Endothelial cell of umbilical vein (primary cell): Measurements from ENCODE around the gene CACNA1C. TPM values are rescaled to one million over a fixed set of nuclear protein-coding genes. Genes with fewer than 3 reads are reported as not detected.

Source experiments
- BruUV-seq: library from RNA; stranded (reverse); fragments of 400-500 nt; replicated peaks from 2 replicates; lab custom pipeline; 2021; lab: Mats Ljungman, UMichigan
- CTCF ChIA-PET: fragments of 300-600, 350-600 bp; sonication (Branson Sonifier 250); formaldehyde crosslinking; loops from one replicate; lab custom pipeline; 2021; ENCODE audit warnings: antibody characterized with exemption, inconsistent platforms; lab: Charles Lee
- POLR2A ChIA-PET: fragments of 300-600, 350-600 bp; sonication (Branson Sonifier 250); formaldehyde crosslinking; loops from one replicate; lab custom pipeline; 2021; ENCODE audit warnings: antibody characterized with exemption, inconsistent platforms; lab: Charles Lee
- DNase-seq: peaks from one replicate; pipeline ENCODE4 v3.0.0-alpha.2; 2011; ENCODE audit warnings: low read depth, low spot score
- FAIRE-seq: peaks from 2 replicates; lab custom pipeline; 2011; peaks lifted over from hg19 to GRCh38; lab: Jason Lieb, UNC
- H2AFZ ChIP-seq: 2 replicates; pipeline ENCODE4 v1.6.0; 2012; ENCODE audit warnings: low read depth, low read length, control low read depth, inconsistent platforms
- H3K27ac ChIP-seq: 2 replicates; pipeline ENCODE4 v1.5.1; 2011; ENCODE audit warnings: low read depth, mild to moderate bottlenecking, control low read depth, low read length, moderate library complexity; ENCODE audit not compliant: insufficient read depth
- H3K27me3 ChIP-seq, 2 experiments: 2 replicates each; pipeline versions ENCODE4 v1.6.0 to v1.6.1; 2011; ENCODE audit warnings: low read length in 2 of 2, mixed read lengths in 1 of 2; ENCODE audit not compliant: control insufficient read depth in 2 of 2, insufficient read depth in 2 of 2
- H3K36me3 ChIP-seq, 2 experiments: 2 replicates in 1 of 2; 3 replicates in 1 of 2; pipeline ENCODE4 v1.5.1; 2011; ENCODE audit warnings: low read length in 2 of 2, mild to moderate bottlenecking in 1 of 2, moderate library complexity in 1 of 2; ENCODE audit not compliant: control insufficient read depth in 2 of 2, insufficient read depth in 2 of 2; ENCODE audit errors: extremely low read depth in 1 of 2
- H3K4me1 ChIP-seq: 3 replicates; pipeline ENCODE4 v1.5.1; 2011; ENCODE audit warnings: mild to moderate bottlenecking, low read length; ENCODE audit not compliant: control insufficient read depth, insufficient read depth; ENCODE audit errors: extremely low read depth
- H3K4me2 ChIP-seq: 2 replicates; pipeline ENCODE4 v1.6.1; 2011; ENCODE audit warnings: low read length, control low read depth, mixed read lengths; ENCODE audit not compliant: insufficient read depth
- H3K4me3 ChIP-seq, 3 experiments: fragments of 200-600 bp in 1 of 3; sonication (generic), shearing (Covaris generic) in 1 of 3; replicated peaks in 1 of 3; 2 replicates each; pipeline ENCODE4 v1.5.1; 2011 to 2016; ENCODE audit warnings: control low read depth in 3 of 3, low read length in 3 of 3, mild to moderate bottlenecking in 2 of 3, inconsistent platforms in 1 of 3, low read depth in 1 of 3, moderate library complexity in 1 of 3; ENCODE audit not compliant: insufficient read depth in 1 of 3
- H3K79me2 ChIP-seq: 2 replicates; pipeline ENCODE4 v1.6.0; 2012; ENCODE audit warnings: low read length, inconsistent platforms; ENCODE audit not compliant: control insufficient read depth, insufficient read depth
- H3K9ac ChIP-seq: replicated peaks from 2 replicates; pipeline ENCODE3; 2011; ENCODE audit warnings: low read length, control low read depth; ENCODE audit not compliant: insufficient read depth; ENCODE audit errors: extremely low read depth
- H3K9me1 ChIP-seq: replicated peaks from 3 replicates; pipeline ENCODE4 v1.6.0; 2011; ENCODE audit warnings: mild to moderate bottlenecking, low read length; ENCODE audit not compliant: control insufficient read depth, insufficient read depth; ENCODE audit errors: extremely low read depth
- H3K9me3 ChIP-seq: replicated peaks from 2 replicates; pipeline ENCODE4 v1.5.1; 2012; ENCODE audit warnings: low read length, inconsistent platforms; ENCODE audit not compliant: control insufficient read depth, insufficient read depth
- H4K20me1 ChIP-seq: replicated peaks from 2 replicates; pipeline ENCODE3; 2011; ENCODE audit warnings: mild to moderate bottlenecking, low read length; ENCODE audit not compliant: control insufficient read depth, insufficient read depth; ENCODE audit errors: extremely low read depth
- EZH2 ChIP-seq: IDR thresholded peaks from 2 replicates; pipeline ENCODE4 v1.6.1; 2012; ENCODE audit warnings: borderline replicate concordance, low read depth, mild to moderate bottlenecking, moderate library complexity, low read length, inconsistent platforms; ENCODE audit not compliant: severe bottlenecking
- FOS ChIP-seq: IDR thresholded peaks from 2 replicates; pipeline ENCODE4 v1.6.1; 2011; ENCODE audit warnings: mild to moderate bottlenecking, low read length, moderate library complexity, borderline replicate concordance; ENCODE audit not compliant: insufficient read depth
- GATA2 ChIP-seq: IDR thresholded peaks from 2 replicates; pipeline ENCODE4 v1.7.0; 2011; ENCODE audit warnings: low read depth, mild to moderate bottlenecking, moderate library complexity, mixed read lengths, low read length; ENCODE audit not compliant: insufficient read length, insufficient read depth
- JUN ChIP-seq: IDR thresholded peaks from 2 replicates; pipeline ENCODE4 v1.6.1; 2011; ENCODE audit warnings: borderline replicate concordance, low read depth; ENCODE audit not compliant: insufficient read length, insufficient read depth
- MYC ChIP-seq: IDR thresholded peaks from one replicate; pipeline ENCODE4 v1.6.1; 2011; ENCODE audit warnings: mild to moderate bottlenecking, low read depth, low read length
- POLR2A ChIP-seq: IDR thresholded peaks from 2 replicates; pipeline ENCODE4 v1.6.1; 2012; ENCODE audit warnings: low read depth, mild to moderate bottlenecking, control low read depth, low read length
- POLR2AphosphoS5 ChIP-seq: IDR thresholded peaks from 2 replicates; pipeline ENCODE4 v1.6.1; 2012; ENCODE audit warnings: low read depth, mild to moderate bottlenecking, control low read depth, low read length, moderate library complexity; ENCODE audit not compliant: insufficient read depth
- dilution Hi-C: fragments of 300-500 bp; cut with MboI; formaldehyde crosslinking; loops from one replicate; pipeline ENCODE4 v1.15.0; 2019; ENCODE audit warnings: low sequenced_read_pairs; ENCODE audit not compliant: extremely low pct_ligation_motif_present
- intact Hi-C: fragments of 100-400 bp; cut with micrococcal nuclease; formaldehyde crosslinking; loops from one replicate; pipeline ENCODE4 v1.10.0; 2022
- polyA plus RNA-seq, 4 experiments: library from polyadenylated mRNA; depleted of rRNA in 3 of 4; stranded (reverse) in 3 of 4; unstranded in 1 of 4; fragments of >200 nt; gene quantifications; 2 replicates each; pipeline versions ENCODE4 v1.2.1 to v1.2.3, GENCODE V29; 2011 to 2012; ENCODE audit warnings: missing spikeins in 1 of 4
- total RNA-seq: library from RNA; stranded (reverse); gene quantifications from 2 replicates; pipeline ENCODE4 v1.2.3, GENCODE V29; 2021
- TF ChIP-seq, protein P1 (sequence below), 2 donors: IDR thresholded peaks; 1 replicate in 1 of 2; 2 replicates in 1 of 2; pipeline ENCODE4 v1.5.1; 2011; ENCODE audit warnings: low read length in 2 of 2, mild to moderate bottlenecking in 2 of 2, moderate library complexity in 2 of 2, control low read depth in 1 of 2, inconsistent platforms in 1 of 2, low read depth in 1 of 2; ENCODE audit not compliant: insufficient read depth in 1 of 2; ENCODE audit errors: extremely low read depth in 1 of 2
- TF ChIP-seq, protein P2 (sequence below): IDR thresholded peaks from 2 replicates; pipeline ENCODE4 v1.6.1; 2011; ENCODE audit not compliant: insufficient read depth, insufficient read length

Gene CACNA1C
- total and polyA plus RNA-seq, 2 donors (not counting 3 experiments of a cell fraction or from before 2014, with no cell fraction given), result not detected

DNA sequence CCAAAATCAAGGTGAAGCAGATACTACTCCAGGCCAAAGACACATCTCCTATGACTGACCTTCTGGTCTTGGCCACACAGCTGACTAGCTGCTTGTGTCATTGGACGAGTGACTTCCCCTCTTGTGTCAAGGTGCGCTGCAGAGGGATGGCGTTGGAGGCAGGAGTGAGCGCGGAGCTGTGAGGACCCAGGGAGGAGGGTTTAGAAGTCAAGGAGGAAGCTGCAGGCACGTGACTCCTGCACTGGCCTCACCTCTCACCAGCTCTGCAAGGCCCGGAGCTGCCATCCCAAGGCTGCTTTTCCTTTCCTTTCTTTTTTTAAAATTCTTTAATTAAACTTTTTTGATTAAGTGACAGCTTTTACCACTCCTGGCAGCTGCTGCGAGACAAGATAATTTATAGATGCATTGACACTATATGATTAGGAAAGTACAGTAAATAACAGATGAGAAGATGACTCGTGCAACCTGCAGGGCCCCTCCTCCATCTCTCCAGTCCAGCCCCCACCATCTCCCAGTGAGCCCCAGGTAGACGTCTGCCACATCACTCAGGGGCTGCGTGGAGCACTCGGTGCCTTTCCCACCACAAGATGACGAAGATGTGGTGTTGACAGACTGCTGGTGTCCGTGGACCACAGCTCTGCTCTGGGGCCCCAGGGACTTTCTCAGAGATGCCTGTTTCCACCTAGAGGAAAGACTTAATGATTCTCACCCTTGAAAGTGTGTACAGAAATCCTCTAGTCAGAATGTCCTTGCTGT, 350.6 kb downstream of the CACNA1C start:
- no TSS peak for BruUV-seq
- Histone ChIP-seq H3K9ac (no peak overlapping the region), H3K36me3 (no peaks in the 10 kb centered on the region), H3K4me3 (no peak overlapping the region), H3K9me1 (no peaks in the 10 kb centered on the region), H2AFZ (no peak overlapping the region), H3K27me3 (no peaks in the 10 kb centered on the region), H3K4me1 (no peaks in the 10 kb centered on the region), H3K9me3 (no peaks in the 10 kb centered on the region), H4K20me1 (no peaks in the 10 kb centered on the region), H3K79me2 (no peaks in the 10 kb centered on the region), H3K4me2 (no peak overlapping the region), H3K27ac (no peak overlapping the region)
- POLR2A ChIA-PET, result no interaction called here
- CTCF ChIA-PET, result no interaction called here
- FAIRE-seq, result no peak
- intact Hi-C loops, result no loop called here
- no peak for DNase-seq
- dilution Hi-C loops, result no loop called here
- no peak for TF ChIP-seq JUN
- TF ChIP-seq POLR2AphosphoS5, result no peak
- TF ChIP-seq MYC, result no peak
- no peak for TF ChIP-seq GATA2
- TF ChIP-seq EZH2, result no peak
- TF ChIP-seq, protein P1, sequence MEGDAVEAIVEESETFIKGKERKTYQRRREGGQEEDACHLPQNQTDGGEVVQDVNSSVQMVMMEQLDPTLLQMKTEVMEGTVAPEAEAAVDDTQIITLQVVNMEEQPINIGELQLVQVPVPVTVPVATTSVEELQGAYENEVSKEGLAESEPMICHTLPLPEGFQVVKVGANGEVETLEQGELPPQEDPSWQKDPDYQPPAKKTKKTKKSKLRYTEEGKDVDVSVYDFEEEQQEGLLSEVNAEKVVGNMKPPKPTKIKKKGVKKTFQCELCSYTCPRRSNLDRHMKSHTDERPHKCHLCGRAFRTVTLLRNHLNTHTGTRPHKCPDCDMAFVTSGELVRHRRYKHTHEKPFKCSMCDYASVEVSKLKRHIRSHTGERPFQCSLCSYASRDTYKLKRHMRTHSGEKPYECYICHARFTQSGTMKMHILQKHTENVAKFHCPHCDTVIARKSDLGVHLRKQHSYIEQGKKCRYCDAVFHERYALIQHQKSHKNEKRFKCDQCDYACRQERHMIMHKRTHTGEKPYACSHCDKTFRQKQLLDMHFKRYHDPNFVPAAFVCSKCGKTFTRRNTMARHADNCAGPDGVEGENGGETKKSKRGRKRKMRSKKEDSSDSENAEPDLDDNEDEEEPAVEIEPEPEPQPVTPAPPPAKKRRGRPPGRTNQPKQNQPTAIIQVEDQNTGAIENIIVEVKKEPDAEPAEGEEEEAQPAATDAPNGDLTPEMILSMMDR (IDR thresholded peaks at IDR 0.05; ENCODE audit: extremely low read depth in 1 of 2, insufficient read depth in 1 of 2, low read depth in 1 of 2, low read length in 2 of 2), result no peak
- TF ChIP-seq, protein P2, sequence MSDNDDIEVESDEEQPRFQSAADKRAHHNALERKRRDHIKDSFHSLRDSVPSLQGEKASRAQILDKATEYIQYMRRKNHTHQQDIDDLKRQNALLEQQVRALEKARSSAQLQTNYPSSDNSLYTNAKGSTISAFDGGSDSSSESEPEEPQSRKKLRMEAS, result no peak
- no peak for TF ChIP-seq POLR2A
- no peak for TF ChIP-seq FOS
